Body of pancreas (tissue), 4 donors: Measurements from ENCODE around the gene DEFB113.

Experiments
- POLR2A ChIP-seq, 3 donors: fragments of 450-650 bp; IDR thresholded peaks; one replicate each; pipeline ENCODE4 v1.6.1; 2016; ENCODE audit warnings: antibody characterized with exemption in 3 of 3, mild to moderate bottlenecking in 2 of 3
- TF ChIP-seq, protein P1 (sequence below), 7 experiments: fragments of 450-650 bp in 4 of 7; fragments of 200-600 bp in 3 of 7; sonication (generic) in 3 of 7; IDR thresholded peaks; one replicate each; pipeline ENCODE4 v1.5.1; 2016 to 2019; ENCODE audit warnings: antibody characterized with exemption in 7 of 7

DNA sequence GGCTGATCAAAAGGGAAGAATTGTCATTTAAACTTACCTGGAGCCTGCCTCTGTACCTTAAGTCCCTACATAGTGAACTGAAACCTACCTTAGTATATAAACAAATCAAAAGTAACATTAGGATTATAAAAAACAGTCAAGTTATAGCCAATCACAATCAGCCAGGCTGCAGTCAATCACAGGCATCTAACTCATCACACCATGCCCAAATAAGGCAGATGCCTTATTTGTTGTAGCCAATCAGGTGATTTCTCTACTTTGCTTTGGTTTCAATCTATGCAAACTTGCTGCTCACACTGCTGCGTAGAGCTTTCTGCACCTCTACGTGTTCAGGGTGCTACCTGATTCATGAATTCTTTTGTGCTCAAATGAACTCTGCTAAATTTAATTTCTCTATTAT is 18.3 kb upstream of the DEFB113 start:
- TF ChIP-seq, protein P1, sequence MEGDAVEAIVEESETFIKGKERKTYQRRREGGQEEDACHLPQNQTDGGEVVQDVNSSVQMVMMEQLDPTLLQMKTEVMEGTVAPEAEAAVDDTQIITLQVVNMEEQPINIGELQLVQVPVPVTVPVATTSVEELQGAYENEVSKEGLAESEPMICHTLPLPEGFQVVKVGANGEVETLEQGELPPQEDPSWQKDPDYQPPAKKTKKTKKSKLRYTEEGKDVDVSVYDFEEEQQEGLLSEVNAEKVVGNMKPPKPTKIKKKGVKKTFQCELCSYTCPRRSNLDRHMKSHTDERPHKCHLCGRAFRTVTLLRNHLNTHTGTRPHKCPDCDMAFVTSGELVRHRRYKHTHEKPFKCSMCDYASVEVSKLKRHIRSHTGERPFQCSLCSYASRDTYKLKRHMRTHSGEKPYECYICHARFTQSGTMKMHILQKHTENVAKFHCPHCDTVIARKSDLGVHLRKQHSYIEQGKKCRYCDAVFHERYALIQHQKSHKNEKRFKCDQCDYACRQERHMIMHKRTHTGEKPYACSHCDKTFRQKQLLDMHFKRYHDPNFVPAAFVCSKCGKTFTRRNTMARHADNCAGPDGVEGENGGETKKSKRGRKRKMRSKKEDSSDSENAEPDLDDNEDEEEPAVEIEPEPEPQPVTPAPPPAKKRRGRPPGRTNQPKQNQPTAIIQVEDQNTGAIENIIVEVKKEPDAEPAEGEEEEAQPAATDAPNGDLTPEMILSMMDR (IDR thresholded peaks at IDR 0.05): no peak
- TF ChIP-seq POLR2A (IDR thresholded peaks at IDR 0.05): no peak
